Measurements from ENCODE around the gene BEAN1.

BEAN1 gene

GRCh38 chr16:66395806-66396555 is 31.1 kb upstream of the BEAN1 start:
- no peak for DNase-seq (ENCODE audit: low read depth)

GRCh38 chr16:66397736-66398433 is 29.2 kb upstream of the BEAN1 start:
- no peak for DNase-seq (ENCODE audit: low read depth)

GRCh38 chr16:66399031-66399430 is 28.1 kb upstream of the BEAN1 start:
- DNase-seq (ENCODE audit: low read depth) = no peak

GRCh38 chr16:66399930-66400329 is 27.2 kb upstream of the BEAN1 start:
- no peak for DNase-seq (ENCODE audit: low read depth)

GRCh38 chr16:66400503-66401380 is 26.4 kb upstream of the BEAN1 start:
- no peak for DNase-seq (ENCODE audit: low read depth)

GRCh38 chr16:66401610-66402009 is 25.5 kb upstream of the BEAN1 start:
- no peak for DNase-seq (ENCODE audit: low read depth)

- DNase-seq (ENCODE audit: low read depth) = no peak
Observed at GRCh38 chr16:66402166-66402565, 24.9 kb upstream of the BEAN1 start.

GRCh38 chr16:66402591-66403230 is 24.4 kb upstream of the BEAN1 start:
- DNase-seq (ENCODE audit: low read depth) = no peak

GRCh38 chr16:66403531-66404145 is 23.5 kb upstream of the BEAN1 start:
- no peak for DNase-seq (ENCODE audit: low read depth)

- DNase-seq (ENCODE audit: low read depth) = no peak
Observed at GRCh38 chr16:66405057-66405783, 21.9 kb upstream of the BEAN1 start.

GRCh38 chr16:66406534-66407221 is 20.4 kb upstream of the BEAN1 start:
- DNase-seq (ENCODE audit: low read depth) = peak; percentile 81

- no peak for DNase-seq (ENCODE audit: low read depth)
Observed at GRCh38 chr16:66408163-66409048, 18.7 kb upstream of the BEAN1 start.

GRCh38 chr16:66409156-66409555 is 17.9 kb upstream of the BEAN1 start:
- DNase-seq (ENCODE audit: low read depth) = no peak

GRCh38 chr16:66412182-66412581 is 14.9 kb upstream of the BEAN1 start:
- no peak for DNase-seq (ENCODE audit: low read depth)

- no peak for DNase-seq (ENCODE audit: low read depth)
Observed at GRCh38 chr16:66414891-66415290, 12.2 kb upstream of the BEAN1 start.

- no peak for DNase-seq (ENCODE audit: low read depth)
Observed at GRCh38 chr16:66416136-66416535, 11.0 kb upstream of the BEAN1 start.

- DNase-seq (ENCODE audit: low read depth) = no peak
Observed at GRCh38 chr16:66416939-66417700, 10.0 kb upstream of the BEAN1 start.

GRCh38 chr16:66418165-66418962 is 8.7 kb upstream of the BEAN1 start:
- DNase-seq (ENCODE audit: low read depth) = no peak
